ENCODE measurements around the gene FMN2. TPM values are rescaled to one million over a fixed set of nuclear protein-coding genes. Genes with fewer than 3 reads are reported as not detected.

The FMN2 gene
- total RNA-seq, 4 donors from 2014 or later: 0.54 to 5.1 (median 1.2) TPM

- Histone ChIP-seq H3K9me3 (no peaks in the 10 kb centered on the region), H3K27me3 (no peaks in the 10 kb centered on the region), H3K4me1 (no peaks in the 10 kb centered on the region), H3K4me3 (no peak overlapping the region), H3K27ac (no peak overlapping the region), H3K36me3 (no peaks in the 10 kb centered on the region)
- DNase-seq: no peak
- no peak for TF ChIP-seq POLR2A (IDR thresholded peaks at IDR 0.05)
- TF ChIP-seq, protein P1, sequence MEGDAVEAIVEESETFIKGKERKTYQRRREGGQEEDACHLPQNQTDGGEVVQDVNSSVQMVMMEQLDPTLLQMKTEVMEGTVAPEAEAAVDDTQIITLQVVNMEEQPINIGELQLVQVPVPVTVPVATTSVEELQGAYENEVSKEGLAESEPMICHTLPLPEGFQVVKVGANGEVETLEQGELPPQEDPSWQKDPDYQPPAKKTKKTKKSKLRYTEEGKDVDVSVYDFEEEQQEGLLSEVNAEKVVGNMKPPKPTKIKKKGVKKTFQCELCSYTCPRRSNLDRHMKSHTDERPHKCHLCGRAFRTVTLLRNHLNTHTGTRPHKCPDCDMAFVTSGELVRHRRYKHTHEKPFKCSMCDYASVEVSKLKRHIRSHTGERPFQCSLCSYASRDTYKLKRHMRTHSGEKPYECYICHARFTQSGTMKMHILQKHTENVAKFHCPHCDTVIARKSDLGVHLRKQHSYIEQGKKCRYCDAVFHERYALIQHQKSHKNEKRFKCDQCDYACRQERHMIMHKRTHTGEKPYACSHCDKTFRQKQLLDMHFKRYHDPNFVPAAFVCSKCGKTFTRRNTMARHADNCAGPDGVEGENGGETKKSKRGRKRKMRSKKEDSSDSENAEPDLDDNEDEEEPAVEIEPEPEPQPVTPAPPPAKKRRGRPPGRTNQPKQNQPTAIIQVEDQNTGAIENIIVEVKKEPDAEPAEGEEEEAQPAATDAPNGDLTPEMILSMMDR (IDR thresholded peaks at IDR 0.05): no peak
Observed at GRCh38 chr1:240399381-240399780, 307.7 kb downstream of the FMN2 start.

- Histone ChIP-seq H3K4me1 (no peaks in the 10 kb centered on the region), H3K4me3 (no peak overlapping the region), H3K27ac (no peak overlapping the region), H3K36me3 (no peaks in the 10 kb centered on the region), H3K27me3 (no peaks in the 10 kb centered on the region), H3K9me3 (no peaks in the 10 kb centered on the region)
- no peak for TF ChIP-seq POLR2A (IDR thresholded peaks at IDR 0.05)
- TF ChIP-seq, protein P1 (IDR thresholded peaks at IDR 0.05): no peak
- DNase-seq: no peak
Observed at GRCh38 chr1:240401731-240402130, 310.0 kb downstream of the FMN2 start.

DNA sequence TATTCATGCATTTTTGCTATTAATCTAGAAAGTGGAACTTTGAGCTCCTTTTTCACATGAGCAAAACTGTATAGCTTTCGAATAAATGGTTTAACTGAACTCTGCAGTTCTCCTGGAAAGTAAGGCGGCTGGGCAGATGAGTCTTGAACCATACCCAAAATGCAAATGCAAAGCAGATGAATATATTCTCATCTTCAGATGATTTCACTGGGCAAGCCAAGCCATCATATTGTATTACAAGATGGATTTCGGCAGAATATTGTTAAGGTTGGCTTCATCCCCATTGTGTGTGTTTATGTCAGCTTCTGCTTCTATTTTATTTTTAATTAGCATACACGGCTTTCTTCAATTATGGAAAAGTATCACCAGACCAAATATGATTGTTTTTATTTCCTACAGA, 310.6 kb downstream of the FMN2 start:
- Histone ChIP-seq H3K27ac (no peak overlapping the region), H3K4me3 (no peak overlapping the region), H3K36me3 (no peaks in the 10 kb centered on the region), H3K9me3 (no peaks in the 10 kb centered on the region), H3K27me3 (no peaks in the 10 kb centered on the region), H3K4me1 (no peaks in the 10 kb centered on the region)
- no peak for DNase-seq
- TF ChIP-seq, protein P1 (IDR thresholded peaks at IDR 0.05): no peak
- no peak for TF ChIP-seq POLR2A (IDR thresholded peaks at IDR 0.05)

- H3K36me3 ChIP-seq: no peaks in the 10 kb centered on the region
- no peaks in the 10 kb centered on the region for H3K9me3 ChIP-seq
- no peak overlapping the region for H3K4me3 ChIP-seq
- no peak for TF ChIP-seq POLR2A (IDR thresholded peaks at IDR 0.05)
- TF ChIP-seq, protein P1 (IDR thresholded peaks at IDR 0.05): no peak
- no peaks in the 10 kb centered on the region for H3K4me1 ChIP-seq
- DNase-seq: no peak
- H3K27ac ChIP-seq: no peak overlapping the region
- no peaks in the 10 kb centered on the region for H3K27me3 ChIP-seq
Observed at GRCh38 chr1:240404286-240404685, 312.6 kb downstream of the FMN2 start.

GRCh38 chr1:240405751-240406150, 314.1 kb downstream of the FMN2 start:
- H3K9me3 ChIP-seq: no peaks in the 10 kb centered on the region
- no peak overlapping the region for H3K27ac ChIP-seq
- H3K36me3 ChIP-seq: no peaks in the 10 kb centered on the region
- no peak overlapping the region for H3K4me3 ChIP-seq
- H3K27me3 ChIP-seq: no peaks in the 10 kb centered on the region
- H3K4me1 ChIP-seq: no peaks in the 10 kb centered on the region
- no peak for TF ChIP-seq POLR2A (IDR thresholded peaks at IDR 0.05)
- DNase-seq: no peak

DNA sequence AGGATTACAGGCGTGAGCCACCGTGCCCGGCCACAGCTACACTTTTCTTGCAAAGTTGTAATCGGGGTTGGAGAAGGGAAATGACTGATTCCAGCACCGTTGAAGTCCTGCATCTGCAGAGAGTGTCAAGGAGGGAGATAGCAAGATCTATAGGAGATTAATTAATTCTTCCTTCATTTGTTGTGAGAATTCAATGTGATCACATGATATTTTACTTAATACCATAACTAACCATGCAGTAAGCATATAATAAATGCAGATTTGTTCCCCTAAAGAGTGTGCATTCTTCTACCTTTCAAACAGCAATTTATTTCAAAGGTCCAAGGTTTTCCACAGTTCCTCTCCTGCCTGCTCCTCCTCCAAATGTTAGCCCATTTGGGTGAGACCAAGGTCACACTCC, 315.7 kb downstream of the FMN2 start:
- Histone ChIP-seq H3K9me3 (no peaks in the 10 kb centered on the region), H3K27ac (no peak overlapping the region), H3K4me3 (no peak overlapping the region), H3K4me1 (no peaks in the 10 kb centered on the region), H3K27me3 (no peaks in the 10 kb centered on the region), H3K36me3 (no peaks in the 10 kb centered on the region)
- no peak for TF ChIP-seq POLR2A (IDR thresholded peaks at IDR 0.05)
- TF ChIP-seq, protein P1 (IDR thresholded peaks at IDR 0.05): no peak
- no peak for DNase-seq

Measured in Peyer's patch (tissue), 4 donors.